GM23338 (cell line): Measurements from ENCODE around the gene BRCA1. TPM values are rescaled to one million over a fixed set of nuclear protein-coding genes. Genes with fewer than 3 reads are reported as not detected.

ENCODE experiments used
- ATAC-seq: fragments of 200-7000 bp; cut with Tn5 transposase; 3 replicates; pipeline ENCODE4 v1.9.1; 2020
- DNase-seq: peaks from one replicate; pipeline ENCODE4 v3.0.0-alpha.2; 2015; ENCODE audit warnings: low spot score
- H2AFZ ChIP-seq: fragments of 200-600 bp; sonication (generic); 2 replicates; pipeline ENCODE4 v1.8.0; 2016; ENCODE audit warnings: antibody characterized with exemption, mild to moderate bottlenecking, moderate library complexity
- H3F3A ChIP-seq: fragments of 200-600 bp; sonication (generic); replicated peaks from 2 replicates; pipeline ENCODE4 v1.8.0; 2017; ENCODE audit warnings: antibody characterized with exemption, mixed run types, low read depth
- H3K27ac ChIP-seq: fragments of 200-600 bp; sonication (generic); 2 replicates; pipeline ENCODE4 v1.6.1; 2016; ENCODE audit warnings: low read depth
- H3K27me3 ChIP-seq: fragments of 200-600 bp; sonication (generic); 2 replicates; pipeline ENCODE4 v1.8.0; 2016; ENCODE audit warnings: mild to moderate bottlenecking, mixed run types, moderate library complexity; ENCODE audit not compliant: insufficient read depth
- H3K36me3 ChIP-seq: fragments of 200-600 bp; sonication (generic); 2 replicates; pipeline ENCODE4 v1.8.0; 2016; ENCODE audit warnings: mild to moderate bottlenecking; ENCODE audit not compliant: insufficient read depth
- H3K4me1 ChIP-seq: fragments of 200-600 bp; sonication (generic); 2 replicates; pipeline ENCODE4 v1.8.0; 2016; ENCODE audit warnings: mild to moderate bottlenecking, moderate library complexity; ENCODE audit not compliant: insufficient read depth
- H3K4me2 ChIP-seq: fragments of 200-600 bp; sonication (generic); 2 replicates; pipeline ENCODE4 v1.7.1; 2017; ENCODE audit warnings: mixed run types
- H3K4me3 ChIP-seq: fragments of 200-600 bp; sonication (generic); 2 replicates; pipeline ENCODE4 v1.6.1; 2016; ENCODE audit warnings: mixed run types
- H3K79me2 ChIP-seq: fragments of 200-600 bp; sonication (generic); replicated peaks from 2 replicates; pipeline ENCODE4 v1.8.0; 2017; ENCODE audit warnings: mild to moderate bottlenecking; ENCODE audit not compliant: insufficient read depth
- H3K9me2 ChIP-seq: fragments of 200-600 bp; sonication (generic); 2 replicates; pipeline ENCODE4 v1.8.0; 2017; ENCODE audit not compliant: insufficient read depth
- H4K20me1 ChIP-seq: fragments of 200-600 bp; sonication (generic); replicated peaks from 2 replicates; pipeline ENCODE4 v1.8.0; 2017; ENCODE audit warnings: mild to moderate bottlenecking; ENCODE audit not compliant: insufficient read depth
- H3K27ac Mint-ChIP-seq: 2 replicates; pipeline ENCODE4 v1.8.0; 2020; ENCODE audit warnings: inconsistent platforms, mild to moderate bottlenecking, moderate library complexity, mixed read lengths
- H3K27me3 Mint-ChIP-seq: 3 replicates; pipeline ENCODE4 v1.8.0; 2022; ENCODE audit warnings: low read depth, mild to moderate bottlenecking, moderate library complexity, mixed read lengths, inconsistent platforms; ENCODE audit not compliant: insufficient read depth, poor library complexity
- H3K36me3 Mint-ChIP-seq: 3 replicates; pipeline ENCODE4 v1.8.0; 2021; ENCODE audit warnings: low read depth, mild to moderate bottlenecking, inconsistent platforms, moderate library complexity, mixed read lengths
- H3K4me1 Mint-ChIP-seq: 3 replicates; pipeline ENCODE4 v1.8.0; 2020; ENCODE audit warnings: mild to moderate bottlenecking, inconsistent platforms, mixed read lengths
- H3K4me3 Mint-ChIP-seq: 3 replicates; pipeline ENCODE4 v1.8.0; 2021; ENCODE audit warnings: moderate library complexity, mild to moderate bottlenecking, inconsistent platforms, mixed read lengths
- H3K9me3 Mint-ChIP-seq: 3 replicates; pipeline ENCODE4 v1.8.0; 2020; ENCODE audit warnings: moderate library complexity, mild to moderate bottlenecking, inconsistent platforms, mixed read lengths
- CREB1 ChIP-seq: fragments of 250-450 bp; sonication (Bioruptor Pico); IDR thresholded peaks from 2 replicates; pipeline ENCODE4 v1.5.0; 2020; ENCODE audit warnings: low read depth, mild to moderate bottlenecking, moderate library complexity
- EZH2 ChIP-seq: fragments of 200-600 bp; sonication (generic); IDR thresholded peaks from one replicate; pipeline ENCODE4 v1.8.0; 2017; ENCODE audit warnings: antibody characterized with exemption, mild to moderate bottlenecking, low read depth; ENCODE audit not compliant: unreplicated experiment
- EZH2phosphoT487 ChIP-seq: fragments of 200-600 bp; sonication (generic); IDR thresholded peaks from one replicate; pipeline ENCODE4 v1.8.1; 2018; ENCODE audit warnings: antibody characterized with exemption; ENCODE audit not compliant: unreplicated experiment
- NANOG ChIP-seq: IDR thresholded peaks from 2 replicates; pipeline ENCODE4 v1.6.1; 2016; ENCODE audit warnings: antibody characterized with exemption, borderline replicate concordance
- STAT1 ChIP-seq: IDR thresholded peaks from one replicate; pipeline ENCODE4 v1.6.1; 2016; ENCODE audit warnings: antibody characterized with exemption; ENCODE audit not compliant: unreplicated experiment
- ZNF114 ChIP-seq: fragments of 250-450 bp; sonication (Bioruptor Pico); IDR thresholded peaks from 2 replicates; pipeline ENCODE4 v1.5.0; 2020; ENCODE audit warnings: mild to moderate bottlenecking, moderate library complexity
- polyA plus RNA-seq: library from polyadenylated mRNA; unstranded; fragments of >200 nt; fragmentation: Nextera tagmentation; extraction: Ambion mirVana; gene quantifications from 2 replicates; pipeline ENCODE4 v1.2.1, GENCODE V29; 2016
- total RNA-seq: library from RNA; depleted of rRNA; stranded (reverse); fragments of >200 nt; shearing (Covaris generic); gene quantifications from 2 replicates; pipeline ENCODE4 v1.2.3, GENCODE V29; 2014
- TF ChIP-seq, protein P1 (sequence below): IDR thresholded peaks from one replicate; pipeline ENCODE4 v1.6.1; 2018; ENCODE audit warnings: antibody characterized with exemption; ENCODE audit not compliant: unreplicated experiment
- TF ChIP-seq, protein P2 (sequence below), 2 experiments: fragments of 200-600 bp in 1 of 2; sonication (generic) in 1 of 2; conservative IDR thresholded peaks; 2 replicates each; pipeline versions ENCODE4 v1.5.1 to v1.6.1; 2016 to 2017; ENCODE audit warnings: antibody characterized with exemption in 2 of 2, low read depth in 2 of 2, mild to moderate bottlenecking in 2 of 2, moderate library complexity in 1 of 2
- TF ChIP-seq, protein P3 (sequence below): IDR thresholded peaks from 2 replicates; pipeline ENCODE4 v1.6.1; 2016; ENCODE audit warnings: antibody characterized with exemption
- TF ChIP-seq, protein P4 (sequence below): fragments of 250-450 bp; sonication (Bioruptor Pico); IDR thresholded peaks from 2 replicates; pipeline ENCODE4 v1.5.0; 2020; ENCODE audit warnings: mild to moderate bottlenecking, moderate library complexity

The BRCA1 gene
- total and polyA plus RNA-seq, 2 experiments from 2014 or later: 43.2 to 45.9 TPM

DNA sequence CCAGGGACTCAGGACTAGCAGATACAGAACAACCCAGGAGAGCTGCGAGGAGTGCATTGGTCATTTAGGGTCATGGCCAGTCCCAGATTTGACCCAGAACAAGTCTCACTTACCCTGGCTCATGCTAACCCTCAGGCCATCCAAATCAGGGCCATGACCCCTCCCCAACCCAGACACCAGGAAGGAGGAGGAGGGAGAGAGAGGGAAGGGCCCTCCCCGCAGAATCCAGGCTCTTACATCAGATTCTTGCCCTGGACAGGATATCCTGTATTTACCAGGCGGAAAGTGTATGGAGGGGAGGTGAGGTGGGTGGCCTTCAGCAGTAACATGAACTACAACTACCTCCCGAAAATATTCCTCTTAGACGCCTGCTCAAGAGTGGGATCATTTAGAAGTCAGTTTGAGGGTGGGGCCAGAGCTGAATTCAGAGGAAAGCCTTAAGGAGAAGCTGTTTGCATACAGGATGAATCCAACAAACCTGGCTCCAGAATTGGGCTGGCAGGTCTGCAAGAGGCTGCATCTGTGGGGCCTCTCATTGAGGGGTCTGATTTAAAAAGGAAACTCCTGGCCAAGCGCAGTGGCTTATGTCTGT lies 105.0 kb downstream of the BRCA1 start (continued):
- TF ChIP-seq, protein P1, sequence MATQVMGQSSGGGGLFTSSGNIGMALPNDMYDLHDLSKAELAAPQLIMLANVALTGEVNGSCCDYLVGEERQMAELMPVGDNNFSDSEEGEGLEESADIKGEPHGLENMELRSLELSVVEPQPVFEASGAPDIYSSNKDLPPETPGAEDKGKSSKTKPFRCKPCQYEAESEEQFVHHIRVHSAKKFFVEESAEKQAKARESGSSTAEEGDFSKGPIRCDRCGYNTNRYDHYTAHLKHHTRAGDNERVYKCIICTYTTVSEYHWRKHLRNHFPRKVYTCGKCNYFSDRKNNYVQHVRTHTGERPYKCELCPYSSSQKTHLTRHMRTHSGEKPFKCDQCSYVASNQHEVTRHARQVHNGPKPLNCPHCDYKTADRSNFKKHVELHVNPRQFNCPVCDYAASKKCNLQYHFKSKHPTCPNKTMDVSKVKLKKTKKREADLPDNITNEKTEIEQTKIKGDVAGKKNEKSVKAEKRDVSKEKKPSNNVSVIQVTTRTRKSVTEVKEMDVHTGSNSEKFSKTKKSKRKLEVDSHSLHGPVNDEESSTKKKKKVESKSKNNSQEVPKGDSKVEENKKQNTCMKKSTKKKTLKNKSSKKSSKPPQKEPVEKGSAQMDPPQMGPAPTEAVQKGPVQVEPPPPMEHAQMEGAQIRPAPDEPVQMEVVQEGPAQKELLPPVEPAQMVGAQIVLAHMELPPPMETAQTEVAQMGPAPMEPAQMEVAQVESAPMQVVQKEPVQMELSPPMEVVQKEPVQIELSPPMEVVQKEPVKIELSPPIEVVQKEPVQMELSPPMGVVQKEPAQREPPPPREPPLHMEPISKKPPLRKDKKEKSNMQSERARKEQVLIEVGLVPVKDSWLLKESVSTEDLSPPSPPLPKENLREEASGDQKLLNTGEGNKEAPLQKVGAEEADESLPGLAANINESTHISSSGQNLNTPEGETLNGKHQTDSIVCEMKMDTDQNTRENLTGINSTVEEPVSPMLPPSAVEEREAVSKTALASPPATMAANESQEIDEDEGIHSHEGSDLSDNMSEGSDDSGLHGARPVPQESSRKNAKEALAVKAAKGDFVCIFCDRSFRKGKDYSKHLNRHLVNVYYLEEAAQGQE: no peak

DNA sequence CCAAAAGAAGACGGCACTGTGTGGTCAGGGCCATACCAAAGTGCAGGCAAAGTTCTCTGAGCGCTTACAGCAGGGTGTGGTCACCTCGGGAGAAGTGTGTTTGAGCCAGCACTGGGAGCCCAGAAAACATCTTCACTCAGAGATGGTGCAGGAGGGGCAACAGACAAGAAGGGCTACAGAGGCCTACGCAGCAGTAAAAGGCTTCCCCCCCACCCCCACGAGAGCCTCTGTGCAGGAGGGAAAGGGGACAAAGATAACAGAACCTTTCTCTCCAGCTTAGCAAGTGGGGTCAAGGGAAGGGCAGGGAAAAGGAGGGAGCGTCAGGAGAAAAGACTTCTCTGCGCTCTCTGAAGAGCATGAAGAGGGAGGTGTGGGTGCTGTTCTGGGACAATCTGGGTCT lies 105.7 kb downstream of the BRCA1 start:
- no peak for DNase-seq
- Histone ChIP-seq H3K27me3 (no peaks in the 10 kb centered on the region), H3K4me2 (peak overlapping the region; percentile 97), H3K4me3 (no peak overlapping the region), H3K4me1 (peaks cover 28% of the 10 kb centered on the region), H3F3A (peaks cover 12% of the 10 kb centered on the region; the same call in 1 of the 2 replicates), H3K79me2 (peaks cover 34% of the 10 kb centered on the region), H4K20me1 (peaks cover 10% of the 10 kb centered on the region), H3K9me2 (no peaks in the 10 kb centered on the region), H2AFZ (no peak overlapping the region), H3K36me3 (peaks cover 9% of the 10 kb centered on the region; the same call in 1 of the 2 replicates), H3K27ac (no peak overlapping the region)
- ATAC-seq: no peak
- Mint-ChIP-seq H3K27me3 (peaks cover 10% of the 10 kb centered on the region), H3K4me3 (peak overlapping the region; percentile 95), H3K4me1 (peaks cover 43% of the 10 kb centered on the region), H3K36me3 (peaks cover 52% of the 10 kb centered on the region), H3K9me3 (no peaks in the 10 kb centered on the region), H3K27ac (peak overlapping the region; percentile 91)
- TF ChIP-seq, protein P2, sequence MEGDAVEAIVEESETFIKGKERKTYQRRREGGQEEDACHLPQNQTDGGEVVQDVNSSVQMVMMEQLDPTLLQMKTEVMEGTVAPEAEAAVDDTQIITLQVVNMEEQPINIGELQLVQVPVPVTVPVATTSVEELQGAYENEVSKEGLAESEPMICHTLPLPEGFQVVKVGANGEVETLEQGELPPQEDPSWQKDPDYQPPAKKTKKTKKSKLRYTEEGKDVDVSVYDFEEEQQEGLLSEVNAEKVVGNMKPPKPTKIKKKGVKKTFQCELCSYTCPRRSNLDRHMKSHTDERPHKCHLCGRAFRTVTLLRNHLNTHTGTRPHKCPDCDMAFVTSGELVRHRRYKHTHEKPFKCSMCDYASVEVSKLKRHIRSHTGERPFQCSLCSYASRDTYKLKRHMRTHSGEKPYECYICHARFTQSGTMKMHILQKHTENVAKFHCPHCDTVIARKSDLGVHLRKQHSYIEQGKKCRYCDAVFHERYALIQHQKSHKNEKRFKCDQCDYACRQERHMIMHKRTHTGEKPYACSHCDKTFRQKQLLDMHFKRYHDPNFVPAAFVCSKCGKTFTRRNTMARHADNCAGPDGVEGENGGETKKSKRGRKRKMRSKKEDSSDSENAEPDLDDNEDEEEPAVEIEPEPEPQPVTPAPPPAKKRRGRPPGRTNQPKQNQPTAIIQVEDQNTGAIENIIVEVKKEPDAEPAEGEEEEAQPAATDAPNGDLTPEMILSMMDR (conservative IDR thresholded peaks at IDR 0.05; ENCODE audit: low read depth in 2 of 2): no peak
- TF ChIP-seq STAT1 (no peak), ZNF114 (CRISPR knock-in tag) (no peak), NANOG (no peak), EZH2phosphoT487 (no peak), CREB1 (CRISPR knock-in tag) (no peak), EZH2 (no peak)
- TF ChIP-seq, protein P3, sequence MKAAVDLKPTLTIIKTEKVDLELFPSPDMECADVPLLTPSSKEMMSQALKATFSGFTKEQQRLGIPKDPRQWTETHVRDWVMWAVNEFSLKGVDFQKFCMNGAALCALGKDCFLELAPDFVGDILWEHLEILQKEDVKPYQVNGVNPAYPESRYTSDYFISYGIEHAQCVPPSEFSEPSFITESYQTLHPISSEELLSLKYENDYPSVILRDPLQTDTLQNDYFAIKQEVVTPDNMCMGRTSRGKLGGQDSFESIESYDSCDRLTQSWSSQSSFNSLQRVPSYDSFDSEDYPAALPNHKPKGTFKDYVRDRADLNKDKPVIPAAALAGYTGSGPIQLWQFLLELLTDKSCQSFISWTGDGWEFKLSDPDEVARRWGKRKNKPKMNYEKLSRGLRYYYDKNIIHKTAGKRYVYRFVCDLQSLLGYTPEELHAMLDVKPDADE: no peak
- TF ChIP-seq, protein P4, sequence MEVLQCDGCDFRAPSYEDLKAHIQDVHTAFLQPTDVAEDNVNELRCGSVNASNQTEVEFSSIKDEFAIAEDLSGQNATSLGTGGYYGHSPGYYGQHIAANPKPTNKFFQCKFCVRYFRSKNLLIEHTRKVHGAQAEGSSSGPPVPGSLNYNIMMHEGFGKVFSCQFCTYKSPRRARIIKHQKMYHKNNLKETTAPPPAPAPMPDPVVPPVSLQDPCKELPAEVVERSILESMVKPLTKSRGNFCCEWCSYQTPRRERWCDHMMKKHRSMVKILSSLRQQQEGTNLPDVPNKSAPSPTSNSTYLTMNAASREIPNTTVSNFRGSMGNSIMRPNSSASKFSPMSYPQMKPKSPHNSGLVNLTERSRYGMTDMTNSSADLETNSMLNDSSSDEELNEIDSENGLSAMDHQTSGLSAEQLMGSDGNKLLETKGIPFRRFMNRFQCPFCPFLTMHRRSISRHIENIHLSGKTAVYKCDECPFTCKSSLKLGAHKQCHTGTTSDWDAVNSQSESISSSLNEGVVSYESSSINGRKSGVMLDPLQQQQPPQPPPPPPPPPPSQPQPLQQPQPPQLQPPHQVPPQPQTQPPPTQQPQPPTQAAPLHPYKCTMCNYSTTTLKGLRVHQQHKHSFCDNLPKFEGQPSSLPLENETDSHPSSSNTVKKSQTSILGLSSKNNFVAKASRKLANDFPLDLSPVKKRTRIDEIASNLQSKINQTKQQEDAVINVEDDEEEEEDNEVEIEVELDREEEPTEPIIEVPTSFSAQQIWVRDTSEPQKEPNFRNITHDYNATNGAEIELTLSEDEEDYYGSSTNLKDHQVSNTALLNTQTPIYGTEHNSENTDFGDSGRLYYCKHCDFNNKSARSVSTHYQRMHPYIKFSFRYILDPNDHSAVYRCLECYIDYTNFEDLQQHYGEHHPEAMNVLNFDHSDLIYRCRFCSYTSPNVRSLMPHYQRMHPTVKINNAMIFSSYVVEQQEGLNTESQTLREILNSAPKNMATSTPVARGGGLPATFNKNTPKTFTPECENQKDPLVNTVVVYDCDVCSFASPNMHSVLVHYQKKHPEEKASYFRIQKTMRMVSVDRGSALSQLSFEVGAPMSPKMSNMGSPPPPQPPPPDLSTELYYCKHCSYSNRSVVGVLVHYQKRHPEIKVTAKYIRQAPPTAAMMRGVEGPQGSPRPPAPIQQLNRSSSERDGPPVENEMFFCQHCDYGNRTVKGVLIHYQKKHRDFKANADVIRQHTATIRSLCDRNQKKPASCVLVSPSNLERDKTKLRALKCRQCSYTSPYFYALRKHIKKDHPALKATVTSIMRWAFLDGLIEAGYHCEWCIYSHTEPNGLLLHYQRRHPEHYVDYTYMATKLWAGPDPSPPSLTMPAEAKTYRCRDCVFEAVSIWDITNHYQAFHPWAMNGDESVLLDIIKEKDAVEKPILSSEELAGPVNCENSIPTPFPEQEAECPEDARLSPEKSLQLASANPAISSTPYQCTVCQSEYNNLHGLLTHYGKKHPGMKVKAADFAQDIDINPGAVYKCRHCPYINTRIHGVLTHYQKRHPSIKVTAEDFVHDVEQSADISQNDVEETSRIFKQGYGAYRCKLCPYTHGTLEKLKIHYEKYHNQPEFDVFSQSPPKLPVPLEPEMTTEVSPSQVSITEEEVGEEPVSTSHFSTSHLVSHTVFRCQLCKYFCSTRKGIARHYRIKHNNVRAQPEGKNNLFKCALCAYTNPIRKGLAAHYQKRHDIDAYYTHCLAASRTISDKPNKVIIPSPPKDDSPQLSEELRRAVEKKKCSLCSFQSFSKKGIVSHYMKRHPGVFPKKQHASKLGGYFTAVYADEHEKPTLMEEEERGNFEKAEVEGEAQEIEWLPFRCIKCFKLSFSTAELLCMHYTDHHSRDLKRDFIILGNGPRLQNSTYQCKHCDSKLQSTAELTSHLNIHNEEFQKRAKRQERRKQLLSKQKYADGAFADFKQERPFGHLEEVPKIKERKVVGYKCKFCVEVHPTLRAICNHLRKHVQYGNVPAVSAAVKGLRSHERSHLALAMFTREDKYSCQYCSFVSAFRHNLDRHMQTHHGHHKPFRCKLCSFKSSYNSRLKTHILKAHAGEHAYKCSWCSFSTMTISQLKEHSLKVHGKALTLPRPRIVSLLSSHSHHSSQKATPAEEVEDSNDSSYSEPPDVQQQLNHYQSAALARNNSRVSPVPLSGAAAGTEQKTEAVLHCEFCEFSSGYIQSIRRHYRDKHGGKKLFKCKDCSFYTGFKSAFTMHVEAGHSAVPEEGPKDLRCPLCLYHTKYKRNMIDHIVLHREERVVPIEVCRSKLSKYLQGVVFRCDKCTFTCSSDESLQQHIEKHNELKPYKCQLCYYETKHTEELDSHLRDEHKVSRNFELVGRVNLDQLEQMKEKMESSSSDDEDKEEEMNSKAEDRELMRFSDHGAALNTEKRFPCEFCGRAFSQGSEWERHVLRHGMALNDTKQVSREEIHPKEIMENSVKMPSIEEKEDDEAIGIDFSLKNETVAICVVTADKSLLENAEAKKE (CRISPR knock-in tag): no peak
